GM12892 (cell line): Measurements from ENCODE around the gene DMC1.

Experiments used
- POLR2A ChIP-seq: IDR thresholded peaks from 2 replicates; pipeline ENCODE4 v1.6.1; 2011; ENCODE audit warnings: low read depth, low read length, control low read depth
- POLR2AphosphoS5 ChIP-seq: IDR thresholded peaks from 2 replicates; pipeline ENCODE4 v1.6.1; 2011; ENCODE audit warnings: low read depth, low read length, control low read depth
- TAF1 ChIP-seq: IDR thresholded peaks from 2 replicates; pipeline ENCODE4 v1.6.1; 2011; ENCODE audit warnings: low read depth, mild to moderate bottlenecking, control low read depth, low read length, borderline replicate concordance

DNA sequence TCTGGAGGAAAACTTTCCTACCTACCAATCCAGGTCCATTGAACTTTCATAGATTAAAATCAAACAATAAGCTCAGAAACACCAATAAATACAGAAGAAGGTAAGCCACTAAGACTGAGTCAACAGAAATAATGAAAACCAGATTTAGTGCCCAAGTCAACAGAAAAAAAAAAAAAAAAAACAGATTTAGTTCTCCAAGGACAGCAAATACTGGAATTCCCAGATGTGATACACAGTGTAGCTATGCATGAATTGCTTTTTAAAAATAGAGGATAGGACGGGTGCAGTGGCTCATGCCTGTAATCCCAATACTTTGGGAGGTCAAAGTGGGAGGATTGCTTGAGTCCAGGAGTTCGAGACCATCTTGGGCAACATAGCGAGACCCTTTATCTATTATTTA is 15.7 kb downstream of the DMC1 start:
- TF ChIP-seq POLR2A (no peak), POLR2AphosphoS5 (no peak), TAF1 (no peak)
